ENCODE data around the gene MTMR12.

MTMR12 gene

GRCh38 chr5:32272746-32273145 is 40.0 kb downstream of the MTMR12 start:
- DNase-seq (ENCODE audit: low read depth): no peak
- no peak for TF ChIP-seq POLR2A (IDR thresholded peaks at IDR 0.05; ENCODE audit: extremely low read depth, insufficient read length)
- no peak for TF ChIP-seq CTCF (IDR thresholded peaks at IDR 0.05; ENCODE audit: low read depth, low read length)
- TF ChIP-seq, protein P1, sequence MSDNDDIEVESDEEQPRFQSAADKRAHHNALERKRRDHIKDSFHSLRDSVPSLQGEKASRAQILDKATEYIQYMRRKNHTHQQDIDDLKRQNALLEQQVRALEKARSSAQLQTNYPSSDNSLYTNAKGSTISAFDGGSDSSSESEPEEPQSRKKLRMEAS (IDR thresholded peaks at IDR 0.05; ENCODE audit: low read depth, low read length): no peak
- H3K4me3 ChIP-seq (ENCODE audit: low read depth, low read length): no peak overlapping the region

- H3K4me3 ChIP-seq (ENCODE audit: low read depth, low read length): no peak overlapping the region
- no peak for DNase-seq (ENCODE audit: low read depth)
- no peak for TF ChIP-seq CTCF (IDR thresholded peaks at IDR 0.05; ENCODE audit: low read depth, low read length)
- no peak for TF ChIP-seq MYC (IDR thresholded peaks at IDR 0.05; ENCODE audit: low read depth, low read length)
- TF ChIP-seq POLR2A (IDR thresholded peaks at IDR 0.05; ENCODE audit: extremely low read depth, insufficient read length): no peak
- TF ChIP-seq, protein P1 (IDR thresholded peaks at IDR 0.05; ENCODE audit: low read depth, low read length): no peak
Measured at GRCh38 chr5:32270946-32271345, 41.8 kb downstream of the MTMR12 start.

- DNase-seq (ENCODE audit: low read depth): no peak
- TF ChIP-seq, protein P1 (IDR thresholded peaks at IDR 0.05; ENCODE audit: low read depth, low read length): no peak
- TF ChIP-seq MYC (IDR thresholded peaks at IDR 0.05; ENCODE audit: low read depth, low read length) (no peak), CTCF (IDR thresholded peaks at IDR 0.05; ENCODE audit: low read depth, low read length) (no peak), POLR2A (IDR thresholded peaks at IDR 0.05; ENCODE audit: extremely low read depth, insufficient read length) (no peak)
- H3K4me3 ChIP-seq (ENCODE audit: low read depth, low read length): no peak overlapping the region
Measured at GRCh38 chr5:32270178-32270577, 42.6 kb downstream of the MTMR12 start.

DNA sequence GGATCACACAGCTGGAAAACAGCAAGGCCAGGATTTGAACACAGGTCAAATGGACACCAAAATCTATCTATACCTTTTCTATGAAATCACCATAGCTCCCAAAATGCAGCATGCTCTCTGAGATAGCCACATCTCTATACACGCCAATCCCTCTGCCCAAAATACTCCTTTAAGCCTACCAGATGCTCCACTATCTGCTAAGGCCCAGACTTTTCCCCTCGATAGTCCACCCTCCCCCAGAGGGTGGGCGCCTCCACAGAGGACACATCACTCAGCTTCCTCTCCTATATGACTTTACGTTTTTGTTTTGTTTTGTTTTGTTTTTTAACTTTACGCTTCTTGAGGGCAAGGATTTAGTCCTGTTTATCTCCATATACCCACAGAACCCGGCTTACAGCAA is 46.8 kb downstream of the MTMR12 start:
- no peak overlapping the region for H3K4me3 ChIP-seq (ENCODE audit: low read depth, low read length)
- TF ChIP-seq CTCF (IDR thresholded peaks at IDR 0.05; ENCODE audit: low read depth, low read length) (no peak), MYC (IDR thresholded peaks at IDR 0.05; ENCODE audit: low read depth, low read length) (no peak), POLR2A (IDR thresholded peaks at IDR 0.05; ENCODE audit: extremely low read depth, insufficient read length) (no peak)
- TF ChIP-seq, protein P1 (IDR thresholded peaks at IDR 0.05; ENCODE audit: low read depth, low read length): no peak
- no peak for DNase-seq (ENCODE audit: low read depth)

DNA sequence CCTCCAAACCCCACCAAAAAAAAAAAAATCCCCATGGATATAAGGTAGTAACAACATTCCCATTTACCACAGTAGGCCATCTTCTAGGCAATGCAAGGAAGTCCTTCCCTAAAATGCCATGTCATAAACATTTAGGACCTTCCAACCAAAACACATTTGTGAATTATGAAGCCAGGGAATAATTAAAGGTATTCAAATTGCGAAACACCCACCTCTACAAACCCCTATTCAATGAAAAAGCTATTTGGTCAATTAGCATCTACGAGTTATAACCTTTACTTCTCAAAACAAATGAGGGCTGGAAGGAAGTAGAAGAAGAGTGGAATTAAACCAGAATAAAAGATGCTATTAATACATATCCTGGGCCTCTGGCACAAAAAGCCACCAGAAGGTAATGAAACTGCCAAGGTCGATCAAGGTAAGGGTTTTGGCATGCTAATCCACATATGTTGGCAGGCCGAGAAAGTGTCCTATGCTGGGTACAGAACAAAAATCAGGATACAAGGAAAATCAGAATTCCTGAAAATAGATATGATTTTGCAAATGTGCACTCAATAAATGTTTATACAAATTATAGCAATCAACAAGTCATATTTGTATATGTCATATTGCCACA is 47.7 kb downstream of the MTMR12 start:
- no peak for DNase-seq (ENCODE audit: low read depth)
- TF ChIP-seq, protein P1 (IDR thresholded peaks at IDR 0.05; ENCODE audit: low read depth, low read length): no peak
- TF ChIP-seq POLR2A (IDR thresholded peaks at IDR 0.05; ENCODE audit: extremely low read depth, insufficient read length) (no peak), MYC (IDR thresholded peaks at IDR 0.05; ENCODE audit: low read depth, low read length) (no peak), CTCF (IDR thresholded peaks at IDR 0.05; ENCODE audit: low read depth, low read length) (no peak)
- H3K4me3 ChIP-seq (ENCODE audit: low read depth, low read length): no peak overlapping the region
